DMS53 treated with DMSO at 0.1 percent for 48 hours (cell line): ENCODE results near the gene WDR27.
"Not testable (repeated sequence)": the region's sequence is repeated elsewhere in the genome, so short reads cannot be mapped to it uniquely, and the experiment has no call there.

Source experiments
- DNase-seq: peaks from one replicate; lab custom pipeline; 2025; ENCODE audit not compliant: unreplicated experiment; lab: John Stamatoyannopoulos, UW

WDR27 gene

GRCh38 chr6:169491482-169491881 lies 210.3 kb downstream of the WDR27 start:
- DNase-seq = no peak

- no peak for DNase-seq
Observed at GRCh38 chr6:169490830-169491229, 211.0 kb downstream of the WDR27 start.

GRCh38 chr6:169490246-169490641 lies 211.6 kb downstream of the WDR27 start:
- no peak for DNase-seq

- DNase-seq = no peak
Observed at GRCh38 chr6:169489563-169490245, 212.1 kb downstream of the WDR27 start.

GRCh38 chr6:169487579-169488436 lies 214.0 kb downstream of the WDR27 start:
- DNase-seq = no peak

- no peak for DNase-seq
Observed at GRCh38 chr6:169479783-169480495, 221.9 kb downstream of the WDR27 start.

GRCh38 chr6:169474362-169474761 lies 227.5 kb downstream of the WDR27 start:
- DNase-seq = no peak

- DNase-seq = no peak
Observed at GRCh38 chr6:169473663-169474062, 228.2 kb downstream of the WDR27 start.

GRCh38 chr6:169472786-169473416 lies 228.9 kb downstream of the WDR27 start:
- DNase-seq = no peak

GRCh38 chr6:169470790-169471189 lies 231.0 kb downstream of the WDR27 start:
- no peak for DNase-seq

GRCh38 chr6:169469028-169469427 lies 232.8 kb downstream of the WDR27 start:
- DNase-seq = no peak

GRCh38 chr6:169467755-169468154 lies 234.1 kb downstream of the WDR27 start:
- not testable (repeated sequence) for DNase-seq

GRCh38 chr6:169466256-169466655 lies 235.6 kb downstream of the WDR27 start:
- DNase-seq = not testable (repeated sequence)

GRCh38 chr6:169457762-169458161 lies 244.1 kb downstream of the WDR27 start:
- DNase-seq = no peak

- DNase-seq = no peak
Observed at GRCh38 chr6:169456840-169457239, 245.0 kb downstream of the WDR27 start.

GRCh38 chr6:169455470-169455869 lies 246.4 kb downstream of the WDR27 start:
- DNase-seq = no peak

- DNase-seq = no peak
Observed at GRCh38 chr6:169454872-169455204, 247.0 kb downstream of the WDR27 start.

- DNase-seq = no peak
Observed at GRCh38 chr6:169454204-169454871, 247.5 kb downstream of the WDR27 start.

- no peak for DNase-seq
Observed at GRCh38 chr6:169452869-169453620, 248.8 kb downstream of the WDR27 start.
